Measurements from ENCODE around the gene MEAK7.
A peak's percentile ranks its signal among the peaks of the same experiment; 100 is the strongest.

MEAK7 gene

GRCh38 chr16:84486551-84487235 lies 17.8 kb downstream of the MEAK7 start:
- DNase-seq = no peak

- no peak for DNase-seq
These were observed 18.3 kb downstream of the MEAK7 start for GRCh38 chr16:84486126-84486525.

DNA sequence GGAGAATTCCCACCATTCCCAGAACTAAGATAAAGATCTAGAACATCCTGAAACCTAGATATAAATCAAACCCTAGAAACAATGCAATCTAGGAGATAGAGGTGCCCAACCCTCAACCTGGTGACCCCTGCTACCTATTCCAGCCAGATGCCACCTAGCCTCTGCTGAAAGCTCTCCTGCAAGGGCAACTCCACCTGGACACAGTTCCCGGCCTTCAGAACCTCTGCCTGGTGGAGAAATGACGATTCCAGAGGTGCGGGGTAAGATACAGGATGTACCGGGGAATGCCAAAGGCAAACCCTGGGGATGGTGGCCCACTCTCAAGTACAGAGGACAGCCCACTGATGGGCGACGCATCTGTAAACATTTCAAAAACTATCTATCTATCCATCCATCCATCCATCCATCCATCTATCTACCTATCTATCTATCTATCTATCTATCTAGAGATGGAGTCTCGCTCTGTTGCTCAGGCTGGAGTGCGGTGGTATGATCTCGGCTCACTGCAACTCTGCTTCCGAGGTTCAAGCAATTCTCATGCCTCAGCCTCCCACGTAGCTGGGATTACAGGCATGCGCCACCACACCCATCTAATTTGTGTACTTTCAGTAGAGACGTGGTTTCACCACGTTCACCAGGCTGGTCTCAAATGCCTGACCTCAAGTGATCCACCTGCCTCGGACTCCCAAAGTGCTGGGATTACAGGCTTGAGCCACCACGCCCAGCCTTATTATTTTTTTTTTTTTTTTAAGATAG lies 19.0 kb downstream of the MEAK7 start:
- DNase-seq = no peak

DNA sequence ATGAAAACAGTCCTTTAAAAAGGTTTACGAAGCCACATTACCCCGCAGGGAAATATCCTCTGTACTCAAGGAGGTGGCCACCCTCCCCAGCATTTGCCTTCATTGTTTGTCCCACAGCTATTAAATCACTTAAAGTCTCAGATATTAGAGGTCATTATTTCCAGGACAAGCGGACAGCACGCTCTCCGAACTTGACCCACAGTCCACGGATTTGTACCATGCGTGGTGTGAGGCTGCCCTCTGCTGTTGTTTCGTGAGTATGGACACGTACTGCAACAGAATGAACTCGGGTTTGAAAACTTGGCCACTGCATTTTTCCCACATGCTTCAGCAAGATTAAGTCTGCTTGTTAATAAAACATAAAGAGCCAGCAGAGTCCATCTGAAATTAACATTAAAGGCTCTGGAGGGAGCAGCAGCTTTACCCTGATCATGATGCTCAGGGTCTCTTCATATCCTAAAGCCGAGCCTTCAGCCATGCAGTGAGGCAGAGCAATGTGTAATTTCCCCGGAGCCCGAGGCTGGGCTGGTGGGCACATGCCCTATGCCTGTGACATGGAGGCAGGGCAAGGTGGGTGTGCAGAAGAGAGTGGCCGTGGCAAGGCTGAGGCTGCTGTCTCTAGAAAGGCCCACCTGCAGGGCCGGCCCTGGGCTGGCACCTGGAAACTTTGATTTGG lies 19.7 kb downstream of the MEAK7 start:
- DNase-seq = peak; percentile 67

DNA sequence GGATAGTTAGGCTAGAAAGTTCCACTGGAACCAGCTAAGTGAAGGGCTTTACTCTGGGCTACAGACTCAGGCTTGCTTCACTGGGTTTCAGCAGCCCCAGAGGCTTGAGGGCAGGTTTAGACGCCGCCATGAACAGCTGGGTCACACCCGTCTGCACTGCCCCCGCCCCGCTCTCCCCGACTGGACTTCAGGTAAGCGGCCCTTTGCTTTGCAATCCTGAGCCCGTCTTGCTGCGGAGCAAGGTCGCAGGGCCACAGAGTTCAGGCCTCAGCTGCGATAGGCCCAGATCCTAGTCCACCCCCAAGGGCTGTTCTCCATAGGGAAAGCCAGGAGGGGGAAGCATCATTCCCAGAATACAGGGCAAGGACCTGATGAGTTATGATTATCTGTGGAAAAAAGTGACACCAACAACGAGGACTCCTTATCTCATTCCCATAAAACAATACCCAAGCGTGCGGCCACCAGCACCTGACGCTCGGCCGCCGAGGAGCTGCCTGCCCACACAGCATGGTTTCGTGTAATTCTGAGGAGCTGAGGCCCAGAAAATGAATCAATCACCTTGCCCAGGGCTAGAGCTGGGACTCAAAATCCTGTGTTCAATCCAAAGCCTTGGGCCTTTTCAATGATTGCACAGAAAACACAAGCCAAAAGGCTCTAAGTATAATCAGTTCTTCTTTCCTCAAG lies 20.4 kb downstream of the MEAK7 start:
- DNase-seq = no peak

- no peak for DNase-seq
These were observed 21.2 kb downstream of the MEAK7 start for GRCh38 chr16:84482951-84483881.

- DNase-seq = no peak
These were observed 22.2 kb downstream of the MEAK7 start for GRCh38 chr16:84482001-84482891.

DNA sequence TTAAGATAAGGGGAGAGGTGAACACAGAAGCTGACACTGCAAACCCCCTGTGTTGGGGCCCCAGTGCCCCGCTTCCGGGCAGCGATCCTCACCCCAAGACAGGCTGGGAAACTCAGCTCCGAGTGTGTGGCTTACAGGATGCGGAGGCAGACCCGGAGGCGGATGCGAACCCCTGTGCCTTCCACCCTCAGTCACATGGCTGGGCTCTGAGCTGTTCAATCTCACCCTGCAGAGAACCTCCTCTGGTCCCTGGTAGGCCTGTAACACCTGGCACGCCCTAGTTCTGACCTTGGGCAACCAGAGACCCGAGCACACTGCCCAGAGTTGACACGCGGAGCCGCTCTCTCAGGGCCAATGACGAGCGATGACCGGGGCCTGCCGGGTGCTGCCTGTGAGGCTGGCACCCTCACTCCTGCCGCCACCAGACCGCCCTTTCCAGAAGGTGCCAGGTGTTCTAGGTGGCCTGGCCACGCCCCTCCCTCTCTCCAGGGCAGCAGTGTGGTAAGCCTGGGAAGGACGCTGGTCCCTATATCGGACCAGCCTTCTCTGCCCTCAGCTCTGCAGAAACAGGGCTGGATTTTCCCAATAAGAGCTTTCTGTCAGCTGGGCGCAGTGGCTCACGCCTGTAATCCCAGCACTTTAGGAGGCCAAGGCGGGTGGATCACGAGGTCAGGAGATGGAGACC lies 23.3 kb downstream of the MEAK7 start:
- DNase-seq = no peak

- DNase-seq = no peak
These were observed 24.6 kb downstream of the MEAK7 start for GRCh38 chr16:84479716-84480450.

DNA sequence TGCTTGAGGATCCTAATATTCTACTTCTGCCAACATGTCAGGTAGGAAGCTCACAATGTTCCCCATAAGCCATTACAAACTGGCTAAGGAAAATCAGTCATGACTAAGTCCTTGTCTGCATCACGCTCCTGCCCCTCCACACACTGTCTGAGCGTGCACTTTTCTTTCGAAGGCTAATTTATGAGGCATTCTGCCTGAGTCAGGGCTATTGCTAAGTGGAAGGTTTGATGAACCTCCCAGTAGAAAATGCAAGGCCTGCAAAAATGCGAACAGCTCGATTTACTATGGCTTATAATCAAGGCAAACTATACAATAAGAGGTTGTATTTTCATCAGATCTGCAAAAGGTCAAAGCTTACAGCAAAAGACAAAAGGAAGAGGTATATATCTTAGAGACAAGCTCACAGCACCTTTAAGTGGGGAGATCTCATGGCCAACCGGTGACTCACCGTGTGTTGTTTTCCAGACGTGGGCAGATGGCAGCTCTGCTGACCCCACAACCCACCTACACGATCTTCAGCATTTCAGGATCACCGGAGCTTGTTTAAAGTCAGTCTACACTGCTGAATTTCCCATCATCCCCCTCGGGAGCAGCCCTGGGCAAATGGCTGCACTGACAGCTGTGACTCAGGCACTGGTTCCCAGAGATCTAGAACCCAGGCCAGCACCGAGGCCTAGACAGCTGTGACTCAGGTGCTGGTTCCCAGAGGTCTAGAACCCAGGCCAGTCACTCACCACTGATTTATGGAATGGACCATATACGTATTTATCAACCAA lies 26.1 kb downstream of the MEAK7 start:
- no peak for DNase-seq

DNA sequence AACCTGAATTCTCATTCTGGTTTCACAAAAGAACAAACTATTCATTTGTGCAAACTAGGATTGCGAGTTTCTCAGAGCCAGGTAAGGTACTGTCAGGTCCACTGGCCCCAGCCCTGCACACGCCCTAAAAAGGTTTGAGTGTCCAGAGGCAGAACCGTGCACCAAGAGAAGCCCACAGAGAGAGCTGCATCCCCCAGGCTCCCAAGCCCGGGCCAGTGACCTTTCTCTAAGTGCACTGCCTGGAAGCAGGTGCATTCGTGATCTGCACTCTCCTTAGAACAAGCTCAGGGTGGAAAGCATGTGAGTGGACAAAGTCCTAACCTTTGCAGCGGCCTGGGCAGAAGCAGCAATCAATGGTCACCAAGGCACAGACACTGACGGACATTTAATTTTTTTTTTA lies 26.8 kb downstream of the MEAK7 start:
- no peak for DNase-seq

DNA sequence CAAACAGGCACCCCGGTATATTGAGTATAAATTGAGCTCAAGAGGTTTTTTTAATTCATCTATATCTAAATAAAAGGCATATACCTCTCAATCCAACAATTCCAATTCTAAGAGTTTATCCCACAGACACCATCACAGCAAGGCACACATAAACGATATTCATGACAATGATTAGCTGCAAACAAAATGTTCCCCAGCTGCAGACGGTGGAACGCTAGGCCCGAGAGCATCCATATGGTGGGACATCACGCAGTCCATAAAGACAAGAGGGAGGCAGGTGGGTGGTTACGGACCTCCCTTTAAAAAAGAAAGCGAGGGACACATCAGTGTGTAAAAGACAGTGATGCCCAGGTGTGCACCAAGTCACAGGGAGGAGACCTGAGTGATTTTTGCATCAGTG lies 28.1 kb downstream of the MEAK7 start:
- no peak for DNase-seq

- no peak for DNase-seq
These were observed 28.7 kb downstream of the MEAK7 start for GRCh38 chr16:84475643-84476240.

DNA sequence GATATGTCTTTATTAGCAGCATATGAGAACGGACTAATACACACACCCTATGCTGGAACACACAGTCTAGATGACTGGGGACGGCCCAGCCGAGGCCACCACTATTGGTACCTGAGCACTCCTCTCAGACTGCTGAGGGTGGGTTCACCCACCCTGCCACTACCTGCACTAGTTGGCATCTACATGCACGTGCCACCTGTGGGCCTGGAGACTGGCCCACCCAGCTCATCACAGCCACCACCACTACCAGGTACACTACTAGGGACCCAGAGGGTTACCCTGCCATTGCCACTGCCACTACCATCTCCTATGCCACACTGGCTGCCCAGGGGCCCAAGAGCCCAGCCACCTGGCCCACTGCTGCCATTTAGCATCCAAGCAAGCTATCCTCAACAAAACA lies 32.5 kb downstream of the MEAK7 start:
- DNase-seq = no peak

GRCh38 chr16:84471316-84471715 lies 33.1 kb downstream of the MEAK7 start:
- no peak for DNase-seq

DNA sequence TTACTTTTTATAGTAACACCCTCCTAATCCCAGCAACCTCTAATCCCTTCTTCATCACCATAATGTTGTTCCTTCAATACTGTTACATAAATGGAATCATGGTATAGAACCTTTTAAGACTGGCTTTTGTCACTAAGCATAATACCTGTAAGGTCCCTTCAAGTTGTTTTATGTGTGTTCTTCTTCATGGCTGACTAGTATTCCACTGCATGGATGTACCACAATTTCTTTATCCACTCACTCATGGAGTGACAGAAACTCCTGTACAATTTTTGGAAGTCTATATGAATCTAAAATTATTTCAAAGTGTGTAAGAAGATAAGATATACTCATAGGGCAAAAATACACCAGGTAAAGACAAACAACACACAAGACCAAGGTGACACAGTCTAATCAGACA lies 36.8 kb downstream of the MEAK7 start:
- no peak for DNase-seq

- no peak for DNase-seq
These were observed 37.2 kb downstream of the MEAK7 start for GRCh38 chr16:84467256-84467655.

- DNase-seq = no peak
These were observed 37.8 kb downstream of the MEAK7 start for GRCh38 chr16:84466692-84467091.

DNA sequence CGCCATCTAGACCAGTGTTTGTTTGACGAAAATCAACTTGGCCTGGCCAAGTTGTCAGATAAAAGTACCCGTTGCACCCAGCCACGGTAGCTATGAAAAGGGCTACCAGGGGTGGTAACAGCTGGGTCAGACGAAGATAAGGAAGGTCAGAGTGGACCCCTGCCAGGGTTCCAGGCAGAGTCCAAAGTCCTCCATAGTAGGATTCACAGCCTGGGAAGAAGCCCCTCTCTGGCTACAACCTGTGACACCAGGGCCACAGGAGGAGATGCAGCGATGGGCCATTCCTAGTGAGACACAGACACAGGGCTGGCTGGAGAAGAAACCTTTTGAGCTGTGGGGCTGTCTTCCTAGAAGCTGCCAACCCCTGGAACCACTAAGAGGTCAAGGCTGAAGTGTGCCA lies 39.3 kb downstream of the MEAK7 start:
- no peak for DNase-seq

Measured in right hindlimb (tissue), 1 donor.